Hematopoietic multipotent progenitor cell treated with erythropoietin and hydrocortisone succinate and interleukin-3 and kit ligand, for 8 days (in vitro differentiated cells): ENCODE results near the gene NAA40.

Source experiments
- DNase-seq: peaks from one replicate; pipeline ENCODE4 v3.0.0-alpha.2; 2015

Gene NAA40

DNA sequence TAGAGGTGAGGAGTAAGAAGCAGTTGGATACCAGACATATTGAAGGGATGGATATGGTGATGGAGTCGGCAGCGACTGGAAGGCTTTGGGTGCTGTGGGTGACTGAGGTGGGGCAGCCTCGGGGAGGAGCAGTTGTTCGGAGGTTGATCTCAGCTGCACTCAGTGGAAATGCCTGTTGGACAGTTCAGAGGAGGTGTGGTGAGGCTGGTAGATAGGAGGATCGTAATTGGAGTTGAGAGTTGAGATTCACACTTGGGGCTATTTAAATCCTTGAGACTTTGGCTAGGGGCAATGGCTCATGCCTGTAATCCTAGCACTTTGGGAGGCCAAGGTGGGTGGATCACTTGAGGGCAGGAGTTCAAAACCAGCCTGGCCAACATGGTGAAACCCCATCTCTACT, 54.3 kb downstream of the NAA40 start:
- DNase-seq: no peak

DNA sequence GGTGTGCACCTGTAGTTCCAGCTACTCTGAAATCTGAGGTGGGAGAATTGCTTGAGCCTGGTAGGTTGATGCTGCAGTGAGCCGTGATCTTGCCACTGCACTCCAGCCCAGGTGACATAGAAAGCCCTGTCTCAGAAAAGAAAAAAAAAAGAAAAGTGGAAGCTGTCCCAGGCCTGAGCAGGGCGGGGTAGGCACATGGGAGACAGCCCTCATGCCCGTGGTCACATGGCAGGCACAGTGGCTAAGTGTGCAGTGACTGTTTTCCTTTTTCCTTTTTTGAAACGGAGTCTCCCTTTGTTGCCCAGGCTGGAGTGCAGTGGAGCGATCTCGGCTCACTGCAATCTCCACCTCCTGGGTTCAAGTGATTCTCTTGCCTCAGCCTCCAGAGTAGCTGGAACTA, 55.2 kb downstream of the NAA40 start:
- no peak for DNase-seq

DNA sequence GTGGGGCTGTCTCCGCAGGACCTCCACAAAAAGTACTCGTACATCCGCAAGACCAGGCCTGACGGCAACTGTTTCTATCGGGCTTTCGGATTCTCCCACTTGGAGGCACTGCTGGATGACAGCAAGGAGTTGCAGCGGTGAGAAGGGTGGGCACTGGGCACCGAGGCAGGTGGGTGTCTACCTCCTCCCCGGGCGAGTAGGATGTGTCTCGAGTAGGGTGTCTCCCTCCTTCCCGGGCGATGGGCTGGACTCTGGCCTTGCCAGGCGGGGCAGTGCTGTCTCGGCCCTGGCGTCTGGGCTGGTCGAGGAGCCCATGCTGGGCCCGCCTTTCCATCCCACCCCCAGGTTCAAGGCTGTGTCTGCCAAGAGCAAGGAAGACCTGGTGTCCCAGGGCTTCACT, 57.7 kb downstream of the NAA40 start:
- DNase-seq: no peak

DNA sequence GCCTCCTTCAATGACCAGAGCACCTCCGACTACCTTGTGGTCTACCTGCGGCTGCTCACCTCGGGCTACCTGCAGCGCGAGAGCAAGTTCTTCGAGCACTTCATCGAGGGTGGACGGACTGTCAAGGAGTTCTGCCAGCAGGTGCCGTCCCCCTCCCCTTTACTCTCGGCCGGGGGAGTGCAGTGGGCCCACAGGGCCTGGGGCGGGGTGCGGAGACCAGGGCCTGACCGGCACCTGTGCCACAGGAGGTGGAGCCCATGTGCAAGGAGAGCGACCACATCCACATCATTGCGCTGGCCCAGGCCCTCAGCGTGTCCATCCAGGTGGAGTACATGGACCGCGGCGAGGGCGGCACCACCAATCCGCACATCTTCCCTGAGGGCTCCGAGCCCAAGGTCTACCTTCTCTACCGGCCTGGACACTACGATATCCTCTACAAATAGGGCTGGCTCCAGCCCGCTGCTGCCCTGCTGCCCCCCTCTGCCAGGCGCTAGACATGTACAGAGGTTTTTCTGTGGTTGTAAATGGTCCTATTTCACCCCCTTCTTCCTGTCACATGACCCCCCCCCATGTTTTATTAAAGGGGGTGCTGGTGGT, 58.4 kb downstream of the NAA40 start:
- no peak for DNase-seq

DNA sequence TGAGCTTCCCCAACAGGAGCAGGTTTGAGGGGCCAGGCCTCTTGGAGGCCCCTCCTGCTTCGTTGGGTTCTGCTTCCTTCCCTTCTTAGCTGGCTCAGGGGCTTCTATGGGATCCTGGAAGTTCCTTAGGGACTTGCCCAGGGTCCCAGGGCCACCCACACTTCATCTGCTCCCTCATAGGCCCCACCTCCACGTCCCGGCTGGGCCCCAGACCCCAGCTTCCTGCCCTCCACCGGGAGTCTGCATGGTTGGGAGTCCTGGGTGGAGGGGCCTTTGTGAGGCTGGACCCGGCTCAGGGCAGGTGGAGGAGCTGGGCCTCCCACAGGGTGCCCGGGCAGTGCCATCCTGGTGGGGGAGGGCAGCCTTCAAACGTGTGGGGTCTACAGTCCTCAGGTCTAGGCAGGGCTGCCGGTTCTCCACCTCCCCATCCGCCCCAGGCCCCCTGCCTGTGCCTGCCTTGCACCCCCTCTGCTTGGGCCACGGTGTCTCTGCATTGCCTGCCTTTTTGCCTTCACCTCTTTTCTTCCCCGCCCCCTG, 59.1 kb downstream of the NAA40 start:
- DNase-seq: no peak

DNA sequence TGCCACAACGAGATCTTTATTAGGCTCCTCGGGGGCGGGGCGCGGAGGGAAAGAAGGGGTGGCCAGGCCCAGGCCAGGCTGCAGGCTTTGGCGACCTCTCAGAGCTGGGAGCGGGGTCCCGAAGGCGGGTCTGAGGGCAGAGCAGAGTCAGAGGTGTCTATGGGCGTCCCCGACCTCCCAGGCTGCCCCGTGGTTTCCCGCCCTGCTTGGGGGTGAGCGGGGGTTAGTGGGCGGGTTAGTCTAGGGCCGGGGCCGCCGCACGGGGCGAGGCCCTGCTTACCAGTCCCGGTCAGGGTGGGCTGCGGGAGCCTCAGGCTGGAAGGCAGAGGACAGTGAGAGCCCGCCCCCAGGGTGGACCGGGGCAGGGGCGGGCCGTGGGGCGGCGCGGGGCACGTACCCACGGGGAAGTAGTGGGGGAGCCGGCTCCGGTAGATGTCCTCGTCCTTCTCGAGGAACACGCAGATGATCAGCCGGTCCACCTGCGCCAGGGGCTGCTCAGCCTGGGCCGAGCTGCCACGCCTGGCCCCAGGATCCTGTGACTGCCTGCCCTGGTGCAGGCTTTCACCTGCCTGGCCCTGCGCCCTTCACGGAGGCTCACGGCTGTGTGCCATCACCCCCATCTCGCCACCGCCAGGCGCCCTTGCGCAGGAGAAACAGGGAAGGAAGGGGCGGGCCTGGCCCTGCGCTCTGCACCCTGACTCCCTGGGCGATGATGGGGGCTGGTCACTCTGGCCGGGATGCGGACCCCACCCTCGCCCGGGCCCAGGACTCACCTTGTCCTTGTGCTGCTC, 60.0 kb downstream of the NAA40 start:
- peak; percentile 17 for DNase-seq

DNA sequence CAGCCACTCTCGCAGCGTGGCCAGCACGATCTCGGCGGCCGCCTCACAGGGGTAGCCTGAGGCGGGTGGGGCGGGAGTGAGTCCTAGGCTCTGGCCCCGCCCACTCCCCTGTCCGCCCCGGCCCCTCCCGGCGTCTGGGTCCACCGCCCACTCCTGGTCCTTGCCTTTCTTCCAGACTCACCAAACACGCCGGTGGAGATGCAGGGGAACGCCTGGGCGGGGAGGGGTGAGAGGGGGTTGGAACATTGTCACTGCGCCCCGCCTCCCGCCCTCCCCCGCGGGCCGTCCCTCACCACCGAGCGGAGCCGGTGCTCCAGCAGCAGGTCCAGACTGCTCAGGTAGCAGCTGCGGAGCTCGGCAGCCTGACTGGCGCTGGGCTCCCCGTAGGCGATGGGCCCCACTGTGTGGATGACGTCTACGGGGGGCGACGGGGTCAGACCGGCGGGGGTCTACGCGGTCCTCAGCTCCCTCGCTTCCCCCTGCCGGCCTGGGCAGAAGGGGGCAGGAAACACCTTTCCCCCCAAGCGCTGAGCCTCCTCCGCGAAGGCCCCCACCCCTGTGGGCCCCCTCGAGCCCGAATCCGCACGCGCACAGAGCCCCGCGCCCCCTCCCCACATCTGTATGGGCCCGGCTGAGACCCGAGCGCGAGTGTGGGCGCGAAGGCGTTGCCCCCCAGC, 60.7 kb downstream of the NAA40 start:
- DNase-seq: peak; percentile 73

DNA sequence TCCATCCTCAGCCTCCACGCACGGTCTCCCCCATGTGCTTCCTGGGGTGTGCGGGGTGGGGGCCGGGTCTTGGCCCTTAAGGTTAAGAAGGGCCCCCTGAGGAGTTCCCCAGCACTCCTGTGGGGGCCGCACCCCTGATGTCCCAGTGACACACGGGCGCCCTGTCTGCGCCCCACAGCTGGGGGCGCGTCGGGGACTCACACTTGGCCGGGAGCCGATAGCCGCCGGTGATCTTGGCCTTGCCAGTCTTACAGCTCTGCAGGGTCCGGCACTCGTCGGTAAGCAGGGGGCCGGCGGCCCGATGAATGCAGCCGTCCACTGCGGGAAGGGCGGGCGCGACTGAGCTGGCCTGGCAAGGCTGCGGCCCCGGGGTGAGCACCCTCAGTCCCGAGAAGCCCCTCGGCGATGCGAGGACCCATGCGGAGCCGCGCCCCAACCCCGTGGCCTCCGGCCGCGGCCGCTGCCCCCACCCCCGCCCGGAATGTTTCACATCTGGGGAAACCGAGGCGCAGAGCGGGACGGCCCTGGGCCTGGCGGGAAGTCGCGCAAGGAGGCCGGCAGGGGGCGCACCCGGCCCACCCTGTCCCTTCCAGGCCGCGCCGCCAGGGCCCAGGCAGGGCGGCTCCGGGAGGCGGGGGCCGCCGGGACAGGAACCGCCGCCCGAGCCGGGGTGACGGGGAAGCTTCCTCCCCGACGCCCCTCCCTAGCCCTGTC, 61.4 kb downstream of the NAA40 start:
- peak; percentile 69 for DNase-seq

DNA sequence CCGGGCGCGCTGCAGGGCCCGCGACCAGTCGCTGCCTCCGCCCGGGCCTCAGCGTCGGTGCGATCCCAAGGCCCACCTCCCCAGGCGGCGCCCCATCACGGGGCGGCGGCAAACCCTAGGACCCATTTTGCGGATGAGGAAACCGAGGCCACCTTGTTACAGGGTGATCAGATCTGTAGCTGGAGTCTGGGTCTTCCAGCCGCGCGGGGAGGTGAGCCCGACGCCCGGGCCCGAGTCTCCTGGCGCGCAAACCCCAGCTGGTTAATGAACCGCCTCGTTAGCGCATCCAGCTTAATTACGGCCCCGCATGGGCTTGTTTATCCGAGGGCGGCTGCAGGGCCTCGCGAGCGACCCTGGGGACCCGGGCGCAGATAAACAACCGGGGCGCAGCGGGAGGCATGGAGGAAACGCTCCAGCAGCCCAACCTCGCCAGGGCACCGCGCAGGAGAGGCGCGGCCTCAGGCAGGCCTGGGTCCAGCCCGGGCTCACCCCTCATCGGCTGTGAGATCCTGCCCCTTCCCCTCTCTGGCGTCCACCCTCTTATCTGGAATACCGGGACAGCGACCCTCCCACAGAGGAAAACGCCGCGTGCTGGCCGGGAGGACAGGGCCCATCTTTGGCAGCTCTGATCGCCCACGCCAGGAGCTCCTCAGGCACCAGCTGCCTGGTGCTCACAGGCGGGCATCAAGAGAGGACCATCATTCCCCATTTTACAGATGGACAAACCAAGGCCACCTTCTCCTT, 62.1 kb downstream of the NAA40 start:
- DNase-seq: no peak

DNA sequence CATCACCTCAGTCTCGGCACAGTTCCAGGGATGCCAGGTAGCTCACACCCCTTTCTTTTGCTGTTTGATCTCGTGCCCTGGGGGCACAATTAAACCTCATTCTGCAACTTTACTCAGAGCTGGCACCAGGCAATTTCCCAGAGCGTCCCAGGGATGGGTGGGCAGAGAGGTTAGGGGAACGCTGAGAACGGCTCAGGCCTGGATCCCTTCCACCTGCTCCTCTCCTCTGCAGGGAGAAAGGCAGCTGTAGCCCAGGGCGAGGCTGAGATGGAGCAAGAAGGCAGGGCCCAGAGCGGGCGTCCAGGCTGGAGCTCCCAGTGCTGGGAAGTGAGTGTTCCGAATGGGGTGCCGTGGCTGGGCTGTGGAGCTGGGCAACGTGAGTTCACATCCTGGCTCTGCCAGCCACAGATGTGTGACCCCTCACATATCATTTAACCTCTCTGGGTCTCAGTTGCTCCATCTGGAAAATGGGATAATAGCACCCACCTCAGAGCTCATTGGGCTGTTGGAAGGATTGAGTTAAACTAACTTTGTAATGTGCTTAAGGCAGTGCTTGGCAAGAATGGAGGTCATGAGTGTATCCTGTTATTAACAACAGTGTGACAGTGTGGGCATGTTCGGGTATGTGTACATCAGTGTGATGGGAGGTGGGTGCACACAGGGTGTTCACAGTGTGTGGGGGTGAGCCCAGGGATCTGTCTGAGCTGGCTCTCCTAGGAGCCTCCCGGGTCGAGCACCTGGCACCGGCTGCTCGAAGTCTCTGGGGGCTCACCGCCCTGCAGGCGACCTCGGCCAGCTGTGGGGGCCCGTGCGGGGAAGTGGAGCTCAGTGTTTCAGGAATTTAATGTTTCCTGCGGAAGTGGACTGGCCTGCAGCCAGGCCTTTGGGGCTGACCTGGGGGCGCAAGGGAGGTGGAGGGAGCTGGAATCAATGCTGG, 63.0 kb downstream of the NAA40 start:
- no peak for DNase-seq

DNA sequence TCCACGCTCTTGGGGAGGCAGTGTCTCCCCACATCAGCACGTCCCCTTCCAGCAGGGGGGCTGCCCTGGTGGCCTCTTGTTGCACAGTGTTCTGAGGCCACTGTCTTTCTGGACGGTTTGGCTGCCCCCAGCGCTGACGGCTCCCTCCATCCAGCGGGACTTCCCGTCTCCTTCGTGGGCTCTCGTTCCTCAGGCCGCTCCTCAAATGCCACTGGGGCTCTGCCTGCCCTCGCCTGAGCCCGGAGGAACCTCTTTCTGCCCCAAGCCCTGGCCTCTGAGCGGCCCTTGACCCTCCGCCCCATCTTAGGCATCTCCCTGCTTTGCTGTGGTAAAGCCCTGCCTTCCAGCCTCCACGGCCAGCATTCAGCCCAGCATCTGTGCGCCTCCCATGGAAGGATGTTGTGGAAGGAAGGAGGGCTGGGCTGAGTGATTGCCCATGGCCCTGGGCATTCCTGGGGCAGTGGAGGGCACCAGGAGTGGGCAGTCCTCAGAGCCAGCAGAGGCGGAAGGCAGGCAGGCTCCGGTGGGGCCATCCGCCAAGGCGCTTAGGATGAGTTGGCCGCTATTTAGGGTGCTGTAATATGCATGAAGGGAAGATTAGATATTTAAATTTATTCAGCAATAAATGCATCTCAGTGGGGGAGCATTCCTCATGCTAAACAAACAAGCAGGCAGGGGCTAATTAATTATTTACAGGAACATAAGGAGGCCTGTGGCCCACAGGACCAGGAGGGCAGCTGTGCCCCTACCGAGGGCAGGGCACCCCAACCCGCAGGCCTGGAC, 65.2 kb downstream of the NAA40 start:
- DNase-seq: no peak

DNA sequence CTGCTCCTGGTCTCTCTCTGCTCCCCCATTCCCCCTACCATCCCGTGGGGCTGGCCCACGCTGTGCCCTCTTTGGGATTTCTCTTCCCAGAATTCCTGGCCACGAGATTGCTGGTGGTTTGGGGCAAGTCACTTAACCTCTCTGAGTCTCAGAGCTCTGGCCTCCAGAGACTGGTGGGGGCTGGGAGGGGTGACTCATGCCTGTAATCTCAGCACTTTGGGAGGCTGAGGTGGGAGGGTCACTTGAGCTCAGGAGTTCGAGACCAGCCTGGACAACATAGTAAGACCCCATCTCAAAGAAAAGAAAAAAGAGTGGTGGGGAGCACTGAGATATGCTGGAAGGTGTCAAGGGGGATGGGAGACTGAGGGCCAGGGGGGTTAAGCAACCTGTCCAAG, 65.8 kb downstream of the NAA40 start:
- no peak for DNase-seq

DNA sequence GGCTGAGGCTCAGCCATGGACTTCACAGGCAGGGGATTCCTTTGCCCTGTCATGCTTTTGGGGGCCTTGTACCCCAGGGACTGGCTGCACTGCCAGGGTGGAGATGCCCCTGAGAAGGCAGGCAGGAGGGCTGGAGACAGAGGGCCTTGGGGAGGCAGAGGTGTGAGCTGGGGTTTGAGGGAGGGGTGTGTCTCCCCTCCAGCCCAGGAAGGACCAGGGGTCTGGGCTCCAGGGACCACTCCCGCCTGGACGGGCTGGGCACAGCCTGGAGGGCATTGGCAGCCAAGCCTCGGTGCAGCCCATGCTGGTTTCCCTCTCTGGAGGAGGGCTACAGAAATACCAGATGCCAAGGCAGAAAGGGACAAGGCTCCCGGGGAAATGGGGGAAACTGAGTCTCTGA, 66.9 kb downstream of the NAA40 start:
- DNase-seq: no peak

DNA sequence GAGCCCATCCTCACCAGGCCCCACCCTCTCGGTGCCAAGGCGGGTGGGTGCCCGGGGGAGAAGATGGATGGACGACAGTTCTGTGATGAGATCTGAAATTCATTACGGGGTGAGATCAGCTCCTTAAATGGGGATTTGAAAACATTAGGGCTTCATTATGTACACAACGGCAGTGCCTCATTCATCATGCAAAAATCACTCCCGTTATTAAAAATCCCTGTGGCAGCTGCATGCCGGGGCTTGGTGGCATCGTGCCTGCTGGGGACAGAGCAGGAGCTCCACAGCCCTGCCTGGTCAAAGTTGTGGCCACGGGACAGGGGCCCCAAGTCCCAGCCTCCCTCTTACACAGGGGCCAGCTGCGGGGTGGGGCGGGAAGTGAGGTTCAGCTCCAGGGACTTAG, 67.6 kb downstream of the NAA40 start:
- DNase-seq: no peak
